Kidney epithelial cell (primary cell): ENCODE results near the gene GGACT. TPM values are rescaled to one million over a fixed set of nuclear protein-coding genes. Genes with fewer than 3 reads are reported as not detected.

Source experiments
- DNase-seq: peaks from one replicate; pipeline ENCODE4 v3.0.0-alpha.2; 2010; ENCODE audit warnings: low read depth
- H3K27me3 ChIP-seq: 2 replicates; pipeline ENCODE4 v1.6.0; 2011; ENCODE audit warnings: low read length; ENCODE audit not compliant: control insufficient read depth, insufficient read depth
- H3K36me3 ChIP-seq: 2 replicates; pipeline ENCODE4 v1.5.1; 2011; ENCODE audit warnings: low read length; ENCODE audit not compliant: control insufficient read depth, insufficient read depth
- H3K4me3 ChIP-seq: 2 replicates; pipeline ENCODE4 v1.5.1; 2011; ENCODE audit warnings: low read depth, mild to moderate bottlenecking, control low read depth, low read length
- CTCF ChIP-seq: IDR thresholded peaks from 2 replicates; pipeline ENCODE4 v1.5.1; 2011; ENCODE audit warnings: mild to moderate bottlenecking, moderate library complexity, low read length, control low read depth, inconsistent platforms; ENCODE audit not compliant: insufficient read depth, poor library complexity, severe bottlenecking
- total RNA-seq: library from RNA; depleted of rRNA; stranded (reverse); fragments of >200 nt; gene quantifications from 2 replicates; pipeline ENCODE4 v1.2.3, GENCODE V29; 2015

Gene GGACT
- total RNA-seq, 1 donor from 2014 or later, result 27.4 TPM

GRCh38 chr13:100520936-100521850 is 67.4 kb downstream of the GGACT start:
- H3K36me3 ChIP-seq, result no peaks in the 10 kb centered on the region
- no peak for TF ChIP-seq CTCF
- DNase-seq, result no peak

GRCh38 chr13:100519626-100520025 is 69.0 kb downstream of the GGACT start:
- TF ChIP-seq CTCF, result no peak
- no peaks in the 10 kb centered on the region for H3K27me3 ChIP-seq
- no peaks in the 10 kb centered on the region for H3K36me3 ChIP-seq
- no peak overlapping the region for H3K4me3 ChIP-seq
- no peak for DNase-seq

More at GRCh38 chr13:100520936-100521850, 67.4 kb downstream of the GGACT start:
- no peaks in the 10 kb centered on the region for H3K27me3 ChIP-seq
- no peak overlapping the region for H3K4me3 ChIP-seq

DNA sequence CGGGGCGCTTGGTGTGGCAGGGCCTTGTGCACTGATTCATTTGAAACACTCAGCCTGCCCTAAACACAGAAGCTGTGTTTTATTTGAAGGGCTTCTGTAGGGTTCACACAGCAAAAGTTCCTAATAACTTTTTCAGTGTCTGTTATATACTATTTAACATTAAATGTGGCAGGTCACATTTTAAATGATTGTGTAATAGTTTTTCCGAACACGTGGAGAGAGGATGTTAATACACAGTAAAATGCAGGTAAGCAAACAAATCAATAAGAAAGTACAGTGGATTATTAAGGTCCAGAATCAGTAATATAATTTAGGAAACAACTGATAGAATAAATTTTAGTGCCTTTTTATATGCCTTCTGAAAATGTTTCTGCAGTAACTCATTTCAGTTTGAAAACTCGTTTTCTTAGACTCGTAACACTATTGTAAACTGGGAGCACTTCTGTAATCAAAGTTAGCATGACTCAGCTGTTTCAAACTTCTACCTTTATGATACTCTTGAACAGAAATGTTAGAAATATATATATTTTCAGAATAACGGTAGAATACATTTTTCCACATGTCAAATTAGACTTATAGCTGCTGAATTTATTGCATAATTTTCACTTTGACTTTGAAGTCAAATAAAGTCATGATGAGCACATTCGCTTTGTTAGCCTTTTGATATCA is 70.1 kb downstream of the GGACT start:
- TF ChIP-seq CTCF, result no peak
- no peaks in the 10 kb centered on the region for H3K36me3 ChIP-seq
- H3K4me3 ChIP-seq, result no peak overlapping the region
- no peak for DNase-seq
- H3K27me3 ChIP-seq, result no peaks in the 10 kb centered on the region

DNA sequence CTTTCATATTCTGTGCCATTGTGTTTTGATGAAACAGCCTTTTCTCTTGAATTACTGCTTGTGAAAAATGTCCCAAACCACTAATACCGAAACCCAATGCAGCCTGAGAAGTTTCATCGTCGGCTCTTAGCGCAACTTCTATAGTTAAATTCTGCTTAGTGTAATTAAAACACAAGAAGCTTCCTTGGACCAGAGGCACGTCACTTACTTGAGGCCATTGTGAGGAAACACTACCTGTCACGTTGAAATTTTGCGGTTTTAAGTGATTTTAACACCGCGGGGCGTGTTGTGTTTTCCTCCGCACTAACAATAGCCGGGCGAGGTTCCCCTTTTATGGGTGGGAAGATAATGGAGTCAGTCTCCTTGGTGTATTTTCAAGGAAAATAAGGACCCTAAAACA is 70.9 kb downstream of the GGACT start:
- Histone ChIP-seq H3K27me3 (no peaks in the 10 kb centered on the region), H3K36me3 (no peaks in the 10 kb centered on the region), H3K4me3 (no peak overlapping the region)
- no peak for DNase-seq
- no peak for TF ChIP-seq CTCF

DNA sequence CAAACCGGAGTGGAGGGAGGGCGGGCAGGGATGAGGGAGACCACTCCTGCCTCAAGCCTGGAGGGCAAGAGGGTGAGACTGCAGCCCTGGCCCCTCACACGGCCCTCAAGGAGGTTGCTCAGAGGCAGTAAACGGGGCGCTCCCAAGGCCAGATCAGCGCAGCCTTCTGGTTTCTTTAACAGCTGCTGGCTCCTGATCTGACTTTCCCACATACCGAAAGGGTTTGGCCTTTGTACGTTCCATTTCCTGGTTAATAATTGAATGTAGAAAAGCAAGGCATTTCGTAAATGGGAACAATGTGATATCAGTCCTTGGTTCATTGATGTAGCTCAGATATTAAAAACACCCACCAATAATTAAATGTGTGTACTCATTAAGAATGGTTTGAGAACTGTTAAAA is 71.5 kb downstream of the GGACT start:
- no peak overlapping the region for H3K4me3 ChIP-seq
- H3K27me3 ChIP-seq, result no peaks in the 10 kb centered on the region
- TF ChIP-seq CTCF, result no peak
- peak; percentile 32 for DNase-seq
- H3K36me3 ChIP-seq, result no peaks in the 10 kb centered on the region
